Panc1 (cell line): ENCODE results near the gene DAPK2. TPM values are rescaled to one million over a fixed set of nuclear protein-coding genes. Genes with fewer than 3 reads are reported as not detected.

Source experiments
- ATAC-seq: fragments of 200-7000 bp; cut with Tn5 transposase; 2 replicates; pipeline ENCODE4 v1.9.1; 2020; ENCODE audit warnings: mild to moderate bottlenecking, moderate library complexity
- BruUV-seq: library from RNA; stranded (reverse); fragments of 400-500 nt; replicated peaks from 2 replicates; lab custom pipeline; 2021; lab: Mats Ljungman, UMichigan
- CTCF ChIA-PET: fragments of 300-600 bp; sonication (Branson Sonifier 250); formaldehyde crosslinking; loops from one replicate; lab custom pipeline; 2022; ENCODE audit warnings: antibody characterized with exemption; lab: Charles Lee
- POLR2A ChIA-PET: fragments of 300-600 bp; sonication (Branson Sonifier 250); formaldehyde crosslinking; loops from one replicate; lab custom pipeline; 2022; ENCODE audit warnings: antibody characterized with exemption; lab: Charles Lee
- DNase-seq: peaks from one replicate; pipeline ENCODE4 v3.0.0-alpha.2; 2010; ENCODE audit warnings: low read depth, low spot score
- H3K27ac ChIP-seq: 2 replicates; pipeline ENCODE4 v1.5.1; 2011; ENCODE audit warnings: mild to moderate bottlenecking, low read length, inconsistent platforms
- H3K27me3 ChIP-seq: fragments of 200-500 bp; sonication (Bioruptor generic); 2 replicates; pipeline ENCODE4 v1.6.0; 2014; ENCODE audit warnings: low read length, inconsistent platforms; ENCODE audit not compliant: control insufficient read depth, insufficient read depth
- H3K36me3 ChIP-seq: fragments of 200-500 bp; sonication (Bioruptor generic); 2 replicates; pipeline ENCODE4 v1.5.1; 2014; ENCODE audit warnings: inconsistent platforms, mild to moderate bottlenecking, low read length, moderate library complexity; ENCODE audit not compliant: control insufficient read depth, insufficient read depth
- H3K4me1 ChIP-seq: 2 replicates; pipeline ENCODE4 v1.5.1; 2011; ENCODE audit warnings: inconsistent platforms, mild to moderate bottlenecking, low read length, moderate library complexity; ENCODE audit not compliant: control insufficient read depth, insufficient read depth
- H3K4me3 ChIP-seq, 2 experiments: 2 replicates each; pipeline ENCODE4 v1.5.1; 2011 to 2012; ENCODE audit warnings: low read depth in 2 of 2, low read length in 2 of 2, mild to moderate bottlenecking in 2 of 2, inconsistent platforms in 1 of 2, moderate library complexity in 1 of 2
- H3K9me3 ChIP-seq: fragments of 200-500 bp; sonication (Bioruptor generic); 2 replicates; pipeline ENCODE4 v1.5.1; 2014; ENCODE audit warnings: low read depth, mild to moderate bottlenecking, inconsistent platforms, low read length, moderate library complexity; ENCODE audit not compliant: control insufficient read depth, insufficient read depth
- CTCF ChIP-seq: fragments of 450-650 bp; IDR thresholded peaks from 2 replicates; pipeline ENCODE4 v1.5.1; 2017; ENCODE audit warnings: mild to moderate bottlenecking
- POLR2AphosphoS5 ChIP-seq: IDR thresholded peaks from 2 replicates; pipeline ENCODE4 v1.6.1; 2012; ENCODE audit warnings: mild to moderate bottlenecking, low read depth, low read length, moderate library complexity
- REST ChIP-seq, 2 experiments: IDR thresholded peaks; 2 replicates each; pipeline ENCODE4 v1.6.1; 2011 to 2012; ENCODE audit warnings: low read depth in 2 of 2, control low read depth in 1 of 2, low read length in 1 of 2, mild to moderate bottlenecking in 1 of 2, moderate library complexity in 1 of 2; ENCODE audit not compliant: insufficient read depth in 1 of 2
- SIN3A ChIP-seq: IDR thresholded peaks from 2 replicates; pipeline ENCODE4 v1.6.1; 2012; ENCODE audit warnings: low read depth, mild to moderate bottlenecking, low read length, moderate library complexity, borderline replicate concordance; ENCODE audit not compliant: insufficient read depth
- TCF7L2 ChIP-seq: IDR thresholded peaks from 2 replicates; pipeline ENCODE4 v1.6.1; 2011; ENCODE audit warnings: mild to moderate bottlenecking, low read depth, low read length, inconsistent platforms
- in situ Hi-C: cut with HindIII; loops from 2 replicates; pipeline ENCODE4 v1.10.0; 2016; ENCODE audit warnings: low sequenced_read_pairs, low pct_unique_long_range_greater_than_20kb
- intact Hi-C: fragments of 100-400 bp; cut with micrococcal nuclease; formaldehyde crosslinking; loops from one replicate; pipeline ENCODE4 v1.10.0; 2022; ENCODE audit not compliant: unreplicated experiment
- total RNA-seq: library from RNA; stranded (reverse); gene quantifications from one replicate; pipeline ENCODE4 v1.2.1, GENCODE V29; 2021; ENCODE audit not compliant: unreplicated experiment

The DAPK2 gene
- total RNA-seq, 1 experiment from 2014 or later: 10.2 TPM

- ATAC-seq (no peak), DNase-seq (no peak)
- ChIA-PET POLR2A (interaction anchor here (0.7 kb wide), 1 partner anchor 13 kb away, joined by 8 read pairs; no protein-coding TSS in a partner anchor), CTCF (no interaction called here)
- Histone ChIP-seq H3K4me3 (no peak overlapping the region), H3K27ac (no peak overlapping the region), H3K36me3 (no peaks in the 10 kb centered on the region), H3K9me3 (no peaks in the 10 kb centered on the region), H3K4me1 (no peaks in the 10 kb centered on the region), H3K27me3 (no peaks in the 10 kb centered on the region)
- in situ Hi-C loops: no loop called here
- TF ChIP-seq REST (IDR thresholded peaks at IDR 0.05; ENCODE audit: insufficient read depth in 1 of 2, low read depth in 2 of 2, low read length in 1 of 2) (no peak), CTCF (no peak), SIN3A (no peak), POLR2AphosphoS5 (no peak), TCF7L2 (no peak)
- BruUV-seq: no TSS peak
- intact Hi-C loops: no loop called here
Measured at GRCh38 chr15:64038878-64039610, 7.2 kb downstream of the DAPK2 start.

- Histone ChIP-seq H3K4me1 (no peaks in the 10 kb centered on the region), H3K27ac (no peak overlapping the region), H3K36me3 (no peaks in the 10 kb centered on the region), H3K4me3 (no peak overlapping the region), H3K9me3 (no peaks in the 10 kb centered on the region), H3K27me3 (no peaks in the 10 kb centered on the region)
- ChIA-PET CTCF (no interaction called here), POLR2A (no interaction called here)
- intact Hi-C loops (no loop called here), in situ Hi-C loops (no loop called here)
- no peak for TF ChIP-seq TCF7L2
- no peak for TF ChIP-seq POLR2AphosphoS5
- TF ChIP-seq CTCF: no peak
- TF ChIP-seq REST (IDR thresholded peaks at IDR 0.05; ENCODE audit: insufficient read depth in 1 of 2, low read depth in 2 of 2, low read length in 1 of 2): no peak
- no peak for TF ChIP-seq SIN3A
- DNase-seq (no peak), ATAC-seq (no peak)
- BruUV-seq: no TSS peak
Measured at GRCh38 chr15:64037966-64038365, 8.3 kb downstream of the DAPK2 start.
